HG02798 (cell line): Measurements from ENCODE around the gene MSL1.

Experiments used
- ATAC-seq: cut with Tn5 transposase; IDR thresholded peaks from one replicate; pipeline ENCODE4 v1.9.1; 2021; ENCODE audit warnings: mild to moderate bottlenecking; ENCODE audit not compliant: unreplicated experiment, poor library complexity

MSL1 gene

DNA sequence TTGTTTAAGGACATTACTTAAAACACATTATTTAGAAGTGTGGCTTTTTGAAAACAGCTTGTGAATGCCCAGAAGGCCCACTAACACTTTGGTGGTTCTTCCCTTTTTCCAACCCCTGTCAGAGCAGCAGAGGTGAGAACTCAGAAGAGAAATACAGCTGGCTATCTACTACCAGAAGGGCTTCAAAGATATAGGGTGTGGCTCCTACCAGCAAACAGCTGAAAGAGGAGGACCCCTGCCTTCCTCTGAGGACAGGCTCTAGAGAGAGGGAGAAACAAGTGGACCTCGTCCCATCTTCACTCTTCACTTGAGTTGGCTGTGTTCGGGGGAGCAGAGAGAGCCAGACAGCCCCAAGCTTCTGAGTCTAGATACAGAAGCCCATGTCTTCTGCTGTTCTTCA lies 48.6 kb downstream of the MSL1 start:
- no peak for ATAC-seq

DNA sequence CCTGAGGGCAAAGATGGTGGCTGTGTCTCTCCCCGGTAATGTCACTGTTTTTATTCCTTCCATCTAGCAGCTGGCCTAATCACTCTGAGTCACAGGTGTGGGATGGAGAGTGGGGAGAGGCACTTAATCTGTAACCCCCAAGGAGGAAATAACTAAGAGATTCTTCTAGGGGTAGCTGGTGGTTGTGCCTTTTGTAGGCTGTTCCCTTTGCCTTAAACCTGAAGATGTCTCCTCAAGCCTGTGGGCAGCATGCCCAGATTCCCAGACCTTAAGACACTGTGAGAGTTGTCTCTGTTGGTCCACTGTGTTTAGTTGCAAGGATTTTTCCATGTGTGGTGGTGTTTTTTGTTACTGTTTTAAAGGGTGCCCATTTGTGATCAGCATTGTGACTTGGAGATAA lies 50.0 kb downstream of the MSL1 start:
- ATAC-seq: no peak

DNA sequence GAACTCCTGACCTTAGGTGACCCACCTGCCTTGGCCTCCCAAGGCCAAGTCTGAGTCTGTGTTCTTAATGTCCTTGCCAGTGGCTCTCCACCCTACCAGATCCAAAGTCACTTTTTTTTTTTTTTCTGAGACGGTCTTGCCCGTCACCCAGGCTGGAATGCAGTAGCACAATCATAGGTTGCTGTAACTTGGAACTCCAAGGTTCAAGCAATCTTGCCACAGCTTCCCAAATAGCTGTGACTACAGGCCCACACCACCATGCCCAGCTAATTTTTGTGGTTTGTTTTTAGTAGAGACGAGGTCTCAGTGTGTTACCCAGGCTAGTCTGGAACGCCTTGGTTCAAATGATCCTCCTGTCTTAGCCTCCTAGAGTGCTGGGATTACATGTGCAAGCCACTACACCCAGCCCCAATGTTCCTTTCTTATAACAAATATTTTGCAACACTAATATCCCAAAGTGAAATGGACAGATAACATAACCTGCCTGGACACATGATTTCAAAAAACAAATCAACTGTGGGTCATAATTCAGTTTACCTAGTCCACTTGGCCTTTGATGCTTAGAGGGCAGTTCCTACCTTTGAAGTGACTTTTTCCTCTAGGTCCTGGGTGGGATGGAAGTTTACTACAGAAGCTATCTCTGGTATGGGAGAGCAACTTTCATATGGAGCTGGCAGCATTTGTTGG lies 51.5 kb downstream of the MSL1 start:
- no peak for ATAC-seq

DNA sequence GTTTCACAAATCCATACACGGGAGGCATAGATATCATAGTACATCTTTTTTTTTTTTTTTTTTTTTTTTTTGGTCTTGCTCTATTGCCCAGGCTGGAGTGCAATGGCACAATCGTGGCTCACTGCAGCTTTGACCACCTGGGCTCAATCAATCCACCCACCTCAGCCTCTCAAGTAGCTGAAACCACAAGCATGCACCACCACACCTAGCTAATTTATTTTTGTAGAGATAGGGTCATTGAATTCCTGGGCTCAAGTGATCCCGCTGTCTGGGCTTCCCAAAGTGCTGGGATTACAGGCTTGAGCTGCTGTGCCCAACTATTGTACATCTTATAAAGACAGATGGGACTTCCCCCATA lies 52.0 kb downstream of the MSL1 start:
- no peak for ATAC-seq

DNA sequence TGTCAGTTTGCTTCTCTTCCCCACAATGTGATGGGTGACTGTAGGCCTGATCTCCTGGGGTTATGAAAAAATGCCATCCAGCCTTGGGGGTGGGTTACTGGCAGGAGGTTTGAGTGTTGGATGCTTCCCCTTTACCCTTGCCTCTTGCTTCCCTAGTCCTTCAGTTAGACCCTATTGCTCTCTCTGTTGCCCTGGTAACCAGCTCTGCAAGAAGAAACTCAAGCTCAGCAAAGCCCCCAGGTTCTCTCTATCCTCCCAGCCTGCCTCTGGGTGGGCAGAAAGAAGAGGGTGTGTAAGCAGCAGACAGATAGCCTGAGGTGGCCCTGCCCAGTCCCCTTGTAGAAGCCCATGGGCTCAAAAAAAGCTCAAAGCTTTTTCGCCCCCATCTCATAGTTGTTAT lies 52.7 kb downstream of the MSL1 start:
- ATAC-seq: no peak

DNA sequence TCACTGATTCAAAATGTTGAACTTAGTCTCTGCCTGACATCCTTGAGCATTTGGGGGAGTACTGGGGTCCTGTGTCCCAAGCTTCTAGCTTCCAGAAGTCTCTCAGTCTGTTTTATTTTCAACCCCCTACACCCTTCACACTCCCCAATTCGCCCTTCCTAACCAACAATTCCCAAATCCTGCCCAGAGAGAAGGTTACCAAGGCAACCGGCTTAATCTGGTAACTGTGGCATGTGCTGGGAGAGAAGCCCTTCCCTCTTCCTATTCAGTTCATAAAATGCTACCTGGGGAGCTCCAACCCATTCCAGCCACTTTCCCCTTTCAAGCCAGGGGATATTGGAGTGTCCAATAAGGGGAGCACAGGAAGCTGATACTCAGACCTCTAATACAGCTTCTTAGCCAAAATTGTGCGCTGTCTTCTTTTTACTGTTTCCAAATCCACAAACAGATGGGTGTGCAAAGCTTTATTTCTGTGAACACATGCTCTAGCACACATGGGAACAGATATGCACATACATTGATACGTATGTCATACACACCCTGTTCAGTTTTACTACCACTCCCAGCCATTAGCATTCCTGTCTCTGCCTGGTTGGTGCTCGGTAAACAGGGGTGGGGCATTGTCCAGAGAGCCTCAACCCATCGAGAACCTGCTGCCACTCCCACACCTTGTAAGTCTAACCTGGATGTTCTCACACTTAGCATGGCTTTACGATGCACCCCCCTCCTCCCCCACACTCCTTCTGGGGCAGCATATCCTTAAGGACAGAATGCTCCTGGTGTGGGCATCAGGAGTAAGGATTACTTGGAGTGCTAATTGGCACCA lies 54.4 kb downstream of the MSL1 start:
- ATAC-seq: no peak

DNA sequence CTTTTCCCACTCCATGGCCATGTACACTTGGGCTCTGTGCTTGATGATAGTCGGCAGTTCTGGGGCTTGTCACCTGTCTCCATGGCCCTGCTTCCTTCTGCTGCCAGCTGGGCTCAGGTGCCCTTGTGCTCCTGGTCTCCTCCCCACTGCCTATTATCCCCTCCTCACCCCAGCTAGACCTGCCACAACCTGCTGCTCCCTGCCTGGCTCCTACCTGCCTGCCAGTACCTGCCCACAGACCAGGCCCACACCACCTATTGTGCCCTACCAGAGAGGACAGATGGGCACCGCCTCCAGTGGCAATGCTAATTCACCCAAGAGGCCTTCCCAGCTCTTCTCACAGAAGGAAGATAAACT lies 55.0 kb downstream of the MSL1 start:
- no peak for ATAC-seq

DNA sequence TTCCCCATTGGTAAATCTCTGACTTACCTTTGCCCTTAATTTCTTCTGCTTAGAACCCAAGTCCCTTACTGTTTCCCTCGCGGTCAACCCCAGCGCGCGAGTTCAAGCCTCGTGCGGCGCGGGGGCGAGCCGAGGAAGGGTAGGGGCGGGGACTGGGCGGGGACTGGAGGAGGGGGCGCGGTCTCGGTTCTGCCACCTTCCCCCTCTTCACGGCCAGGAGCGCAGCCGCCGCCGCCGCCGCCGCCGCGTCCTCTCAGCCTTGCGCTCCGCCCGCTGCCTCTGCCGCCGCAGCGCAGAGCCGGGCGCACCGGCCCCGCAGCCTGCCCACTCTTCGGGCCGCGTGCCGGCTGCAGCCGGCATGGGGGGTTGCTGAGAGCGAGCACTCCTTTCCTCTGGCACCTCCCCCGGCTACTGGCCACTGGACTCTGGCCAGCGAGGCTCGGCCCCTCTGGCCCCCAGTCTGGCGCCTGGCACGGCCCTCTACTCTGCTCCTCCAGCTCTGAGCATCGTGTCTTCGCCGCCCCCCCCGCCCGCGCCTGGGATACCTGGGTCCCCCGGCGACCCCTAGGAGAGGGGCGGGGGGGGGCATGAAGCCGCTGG lies 55.6 kb downstream of the MSL1 start, which contains the start of gene RAPGEFL1:
TSS of gene RAPGEFL1 (plus strand) at position 196 of the 600 bp plus-strand sequence. CDS start at position 588, 392 bp downstream.
- peak; percentile 74 for ATAC-seq

DNA sequence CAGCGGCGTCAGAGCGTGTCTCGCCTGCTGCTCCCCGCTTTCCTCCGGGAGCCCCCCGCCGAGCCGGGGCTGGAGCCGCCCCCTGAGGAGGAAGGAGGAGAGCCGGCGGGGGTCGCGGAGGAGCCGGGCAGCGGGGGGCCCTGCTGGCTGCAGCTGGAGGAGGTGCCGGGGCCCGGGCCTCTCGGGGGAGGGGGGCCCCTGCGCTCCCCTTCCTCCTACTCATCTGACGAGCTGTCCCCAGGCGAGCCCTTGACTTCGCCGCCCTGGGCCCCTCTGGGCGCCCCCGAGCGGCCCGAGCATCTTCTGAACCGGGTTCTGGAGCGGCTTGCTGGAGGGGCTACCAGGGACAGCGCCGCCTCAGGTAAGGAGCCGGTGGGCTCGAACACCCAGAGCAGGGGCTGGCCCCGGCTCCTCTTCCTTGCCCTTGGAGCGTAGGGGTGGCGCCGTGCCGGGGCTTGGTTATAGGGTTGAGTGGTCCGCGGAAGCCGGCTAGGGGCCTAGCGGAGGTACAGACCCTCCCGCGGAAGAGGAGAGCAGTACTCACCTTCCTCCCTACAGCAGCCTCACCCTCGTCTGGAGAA lies 56.3 kb downstream of the MSL1 start:
- ATAC-seq: no peak

DNA sequence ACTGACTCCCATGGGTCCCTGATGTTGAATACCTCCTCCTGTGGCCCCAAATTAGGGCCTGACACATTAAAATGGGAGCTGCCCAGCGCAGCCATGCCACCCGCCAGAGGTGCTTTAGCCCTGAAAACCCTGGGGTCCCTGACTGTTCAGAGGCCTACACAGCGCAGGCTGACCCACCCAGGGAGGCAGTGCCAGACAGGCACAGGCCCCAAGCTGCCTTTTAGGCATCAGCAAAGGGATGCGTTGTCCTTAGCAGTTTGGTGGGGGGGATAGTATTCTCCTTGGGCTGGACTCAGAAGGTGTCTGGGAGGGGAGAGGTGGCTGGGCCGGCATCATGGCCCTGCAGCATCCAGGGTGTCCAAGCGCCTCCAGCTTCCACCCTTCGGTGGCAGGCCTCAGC lies 56.9 kb downstream of the MSL1 start:
- ATAC-seq: no peak

DNA sequence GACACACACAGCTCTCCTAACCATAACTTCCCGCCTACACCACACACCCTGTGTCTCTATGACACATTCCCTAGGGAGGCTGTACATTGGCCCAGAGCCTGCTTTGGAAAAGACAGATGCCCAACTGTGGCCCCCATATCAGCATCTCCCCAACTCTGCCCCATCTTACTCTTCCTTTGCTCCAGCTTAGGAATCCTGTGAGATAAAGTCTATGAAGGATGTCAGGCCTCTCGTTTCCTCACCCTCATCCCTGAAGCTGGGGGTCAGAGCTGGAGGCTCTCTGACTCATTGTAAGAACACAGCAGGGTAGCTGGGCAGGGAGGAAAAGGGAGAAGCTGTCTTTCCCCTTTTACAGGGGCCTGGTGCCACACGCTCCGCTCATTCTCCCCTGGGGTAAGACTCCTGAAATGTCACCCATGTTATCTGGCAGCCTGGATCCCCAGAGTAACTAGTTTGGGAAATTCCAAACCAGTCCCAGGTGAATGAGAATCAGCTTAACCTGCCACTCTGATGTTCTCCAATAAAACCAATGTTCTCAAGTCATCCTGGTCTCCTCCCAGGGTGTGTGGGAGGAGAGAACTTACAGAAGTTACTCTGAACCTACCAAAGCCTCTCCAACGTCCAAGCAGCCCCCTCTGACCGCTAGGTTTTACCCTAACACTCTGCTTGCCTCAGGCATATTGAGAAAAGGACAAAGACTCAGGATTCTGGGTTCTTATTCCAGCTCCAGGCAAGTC lies 58.3 kb downstream of the MSL1 start:
- no peak for ATAC-seq

DNA sequence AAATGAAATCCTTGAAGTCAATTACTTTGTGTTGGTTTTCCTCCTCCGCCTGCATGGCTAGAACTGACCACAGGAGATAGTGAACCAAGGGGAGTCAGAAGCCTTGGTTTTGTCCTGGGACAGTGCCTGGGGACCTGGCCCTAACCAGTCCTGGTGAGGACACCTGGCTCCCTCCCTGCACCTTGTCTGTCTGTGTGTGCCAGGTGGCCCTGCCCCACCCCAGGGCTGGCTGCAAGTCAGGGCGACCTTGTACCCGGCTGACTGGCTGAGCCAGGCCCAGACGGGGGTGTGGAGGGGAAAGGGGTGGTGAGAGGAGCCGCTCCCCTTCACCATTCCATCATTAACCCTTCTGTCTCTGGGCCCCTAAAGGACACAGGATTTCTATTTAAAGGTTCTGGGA lies 58.9 kb downstream of the MSL1 start:
- no peak for ATAC-seq

DNA sequence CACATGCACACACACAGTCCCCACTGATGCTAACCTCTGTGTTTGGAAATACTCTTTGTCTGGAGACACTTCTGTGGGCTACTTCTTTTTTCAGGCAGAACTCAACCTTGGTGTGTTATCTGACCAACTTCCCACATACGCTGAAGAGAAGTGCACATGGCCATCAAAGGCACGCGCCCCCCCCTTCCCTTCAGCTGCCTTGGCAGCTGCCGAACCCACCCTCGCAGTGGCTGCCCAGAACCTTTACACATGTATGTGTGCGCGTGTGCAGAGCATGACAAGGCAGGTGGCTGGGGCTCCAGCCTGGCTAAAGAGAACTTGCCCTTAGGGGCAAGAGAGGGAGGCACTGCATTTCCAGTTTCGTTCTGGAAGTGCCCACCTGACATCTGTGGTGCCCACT lies 59.4 kb downstream of the MSL1 start:
- ATAC-seq: no peak

DNA sequence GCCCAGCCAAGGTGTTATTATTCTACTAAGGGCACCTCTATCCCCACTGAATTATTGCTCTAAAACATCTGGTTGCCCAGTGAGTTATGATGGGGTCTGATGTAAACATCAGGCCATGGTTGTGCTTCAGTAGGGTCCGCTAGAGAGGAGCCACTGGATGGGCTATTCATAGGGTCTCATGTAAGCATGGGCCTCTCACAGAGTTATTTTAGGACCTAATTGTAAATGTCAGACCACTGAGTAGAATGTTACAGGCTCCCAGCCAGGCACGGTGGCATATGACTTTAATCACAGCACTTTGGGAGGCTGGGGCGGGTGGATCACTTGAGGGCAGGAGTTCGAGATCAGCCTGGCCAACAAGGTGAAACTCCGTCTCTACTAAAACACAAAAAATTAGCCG lies 60.8 kb downstream of the MSL1 start:
- no peak for ATAC-seq
